DOHH2 (cell line): ENCODE data around the gene MMP15.

Source experiments
- H3F3A ChIP-seq: fragments of 200-600 bp; sonication (generic), shearing (Covaris generic); 2 replicates; pipeline ENCODE4 v1.6.0; 2016; ENCODE audit warnings: antibody characterized with exemption, mild to moderate bottlenecking; ENCODE audit not compliant: control insufficient read depth, insufficient read depth
- H3K27ac ChIP-seq: fragments of 200-600 bp; sonication (generic); 2 replicates; pipeline ENCODE4 v1.5.1; 2014; ENCODE audit warnings: low read depth, mild to moderate bottlenecking, low read length, moderate library complexity
- H3K27me3 ChIP-seq: fragments of 200-600 bp; sonication (generic); 2 replicates; pipeline ENCODE4 v1.6.1; 2014; ENCODE audit warnings: mild to moderate bottlenecking, low read length, mixed read lengths; ENCODE audit not compliant: control insufficient read depth
- H3K36me3 ChIP-seq: fragments of 200-600 bp; sonication (generic); 2 replicates; pipeline ENCODE4 v1.6.1; 2014; ENCODE audit warnings: mild to moderate bottlenecking, low read length, moderate library complexity, mixed read lengths; ENCODE audit not compliant: control insufficient read depth
- H3K4me1 ChIP-seq: fragments of 200-600 bp; sonication (generic); 2 replicates; pipeline ENCODE4 v1.6.1; 2014; ENCODE audit warnings: mild to moderate bottlenecking, low read length, mixed read lengths; ENCODE audit not compliant: control insufficient read depth
- H3K4me2 ChIP-seq: fragments of 200-600 bp; sonication (generic); 2 replicates; pipeline ENCODE4 v1.6.0; 2014; ENCODE audit warnings: mild to moderate bottlenecking, low read length, moderate library complexity
- H3K4me3 ChIP-seq: fragments of 200-600 bp; sonication (generic); 2 replicates; pipeline ENCODE4 v1.5.1; 2014; ENCODE audit warnings: mild to moderate bottlenecking, low read length, mixed read lengths
- H3K79me2 ChIP-seq: fragments of 200-600 bp; sonication (generic); 2 replicates; pipeline ENCODE4 v1.6.1; 2014; ENCODE audit warnings: mild to moderate bottlenecking, low read length, mixed read lengths; ENCODE audit not compliant: control insufficient read depth
- H3K9me2 ChIP-seq: fragments of 200-600 bp; sonication (generic); replicated peaks from 2 replicates; pipeline ENCODE4 v1.6.1; 2014; ENCODE audit warnings: mild to moderate bottlenecking, low read length, mixed read lengths; ENCODE audit not compliant: control insufficient read depth
- H3K9me3 ChIP-seq: fragments of 200-600 bp; sonication (generic); 2 replicates; pipeline ENCODE4 v1.6.1; 2014; ENCODE audit warnings: antibody characterized with exemption, low read length, mixed read lengths; ENCODE audit not compliant: control insufficient read depth, insufficient read depth
- H4K20me1 ChIP-seq: fragments of 200-600 bp; sonication (generic); 2 replicates; pipeline ENCODE4 v1.6.0; 2014; ENCODE audit warnings: low read depth, mild to moderate bottlenecking, antibody characterized with exemption, low read length, moderate library complexity; ENCODE audit not compliant: control insufficient read depth, insufficient read depth
- CTCF ChIP-seq: fragments of 200-600 bp; sonication (generic); IDR thresholded peaks from one replicate; pipeline ENCODE4 v1.5.1; 2014; ENCODE audit warnings: antibody characterized with exemption, mild to moderate bottlenecking, low read depth, low read length; ENCODE audit not compliant: poor library complexity, severe bottlenecking
- EZH2phosphoT487 ChIP-seq: fragments of 200-600 bp; sonication (generic); IDR thresholded peaks from 2 replicates; pipeline ENCODE4 v1.6.1; 2017; ENCODE audit warnings: borderline replicate concordance, mild to moderate bottlenecking, antibody characterized with exemption, low read length, moderate library complexity, mixed read lengths

Gene MMP15

GRCh38 chr16:58049232-58050185 lies 24.0 kb downstream of the MMP15 start:
- no peaks in the 10 kb centered on the region for H3K9me2 ChIP-seq
- no peak overlapping the region for H3K4me2 ChIP-seq
- no peaks in the 10 kb centered on the region for H3K27me3 ChIP-seq
- no peak for TF ChIP-seq EZH2phosphoT487
- H3K9me3 ChIP-seq = no peaks in the 10 kb centered on the region
- H3K36me3 ChIP-seq = no peaks in the 10 kb centered on the region
- H3K4me1 ChIP-seq = no peaks in the 10 kb centered on the region
- no peaks in the 10 kb centered on the region for H3K79me2 ChIP-seq
- H4K20me1 ChIP-seq = no peaks in the 10 kb centered on the region
- H3K4me3 ChIP-seq = no peak overlapping the region
- no peak overlapping the region for H3K27ac ChIP-seq
- H3F3A ChIP-seq = no peaks in the 10 kb centered on the region

DNA sequence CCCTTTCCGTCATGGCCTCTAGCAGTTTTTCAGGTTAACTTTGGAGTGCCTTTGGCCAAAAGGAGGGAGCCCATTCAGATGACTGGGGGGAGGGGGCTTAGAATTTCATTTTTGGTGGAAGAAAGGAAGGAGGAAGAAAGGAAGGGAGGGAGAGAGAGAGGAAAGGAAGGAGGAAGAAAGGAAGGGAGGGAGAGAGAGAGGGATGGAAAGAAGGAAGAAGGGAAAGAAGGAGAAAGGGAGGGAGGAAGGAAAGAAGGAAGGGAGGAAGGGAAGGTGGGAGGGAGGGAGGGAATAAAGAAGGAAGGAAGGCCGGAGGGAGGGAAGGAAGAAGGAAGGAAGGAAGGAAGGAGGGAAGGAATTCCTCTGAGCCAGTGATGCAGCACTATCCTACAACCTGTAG lies 25.7 kb downstream of the MMP15 start:
- H3K79me2 ChIP-seq = no peaks in the 10 kb centered on the region
- H3K9me2 ChIP-seq = no peaks in the 10 kb centered on the region
- H3K9me3 ChIP-seq = no peaks in the 10 kb centered on the region
- H3K4me1 ChIP-seq = no peaks in the 10 kb centered on the region
- H3K4me2 ChIP-seq = no peak overlapping the region
- no peak for TF ChIP-seq EZH2phosphoT487
- TF ChIP-seq CTCF = no peak
- no peak overlapping the region for H3K27ac ChIP-seq
- no peaks in the 10 kb centered on the region for H3F3A ChIP-seq
- no peaks in the 10 kb centered on the region for H3K27me3 ChIP-seq
- H3K36me3 ChIP-seq = no peaks in the 10 kb centered on the region
- no peaks in the 10 kb centered on the region for H4K20me1 ChIP-seq
- H3K4me3 ChIP-seq = no peak overlapping the region

GRCh38 chr16:58051821-58052603 lies 26.5 kb downstream of the MMP15 start:
- Histone ChIP-seq H3K27ac (no peak overlapping the region), H3K79me2 (no peaks in the 10 kb centered on the region), H3K36me3 (no peaks in the 10 kb centered on the region), H3K9me3 (no peaks in the 10 kb centered on the region), H3K9me2 (no peaks in the 10 kb centered on the region), H4K20me1 (no peaks in the 10 kb centered on the region), H3K4me1 (no peaks in the 10 kb centered on the region), H3K4me3 (no peak overlapping the region), H3F3A (no peaks in the 10 kb centered on the region), H3K4me2 (no peak overlapping the region), H3K27me3 (0 out of 2 replicates have a peak, but pooled peaks cover 1% of the 10 kb centered on the region)
- no peak for TF ChIP-seq CTCF
- no peak for TF ChIP-seq EZH2phosphoT487

GRCh38 chr16:58053682-58054005 lies 28.1 kb downstream of the MMP15 start:
- no peaks in the 10 kb centered on the region for H3K79me2 ChIP-seq
- H3K4me2 ChIP-seq = no peak overlapping the region
- no peaks in the 10 kb centered on the region for H3F3A ChIP-seq
- 0 out of 2 replicates have a peak, but pooled peaks cover 2% of the 10 kb centered on the region for H3K27me3 ChIP-seq
- H3K36me3 ChIP-seq = no peaks in the 10 kb centered on the region
- no peak overlapping the region for H3K4me3 ChIP-seq
- H3K9me3 ChIP-seq = no peaks in the 10 kb centered on the region
- no peaks in the 10 kb centered on the region for H4K20me1 ChIP-seq
- H3K27ac ChIP-seq = no peak overlapping the region
- no peaks in the 10 kb centered on the region for H3K9me2 ChIP-seq
- TF ChIP-seq CTCF = no peak
- no peaks in the 10 kb centered on the region for H3K4me1 ChIP-seq
